ENCODE measurements around the gene GSTO2. TPM values are rescaled to one million over a fixed set of nuclear protein-coding genes. Genes with fewer than 3 reads are reported as not detected.

GSTO2 gene
- total RNA-seq, 1 experiment from 2014 or later, result 25.7 TPM

DNA sequence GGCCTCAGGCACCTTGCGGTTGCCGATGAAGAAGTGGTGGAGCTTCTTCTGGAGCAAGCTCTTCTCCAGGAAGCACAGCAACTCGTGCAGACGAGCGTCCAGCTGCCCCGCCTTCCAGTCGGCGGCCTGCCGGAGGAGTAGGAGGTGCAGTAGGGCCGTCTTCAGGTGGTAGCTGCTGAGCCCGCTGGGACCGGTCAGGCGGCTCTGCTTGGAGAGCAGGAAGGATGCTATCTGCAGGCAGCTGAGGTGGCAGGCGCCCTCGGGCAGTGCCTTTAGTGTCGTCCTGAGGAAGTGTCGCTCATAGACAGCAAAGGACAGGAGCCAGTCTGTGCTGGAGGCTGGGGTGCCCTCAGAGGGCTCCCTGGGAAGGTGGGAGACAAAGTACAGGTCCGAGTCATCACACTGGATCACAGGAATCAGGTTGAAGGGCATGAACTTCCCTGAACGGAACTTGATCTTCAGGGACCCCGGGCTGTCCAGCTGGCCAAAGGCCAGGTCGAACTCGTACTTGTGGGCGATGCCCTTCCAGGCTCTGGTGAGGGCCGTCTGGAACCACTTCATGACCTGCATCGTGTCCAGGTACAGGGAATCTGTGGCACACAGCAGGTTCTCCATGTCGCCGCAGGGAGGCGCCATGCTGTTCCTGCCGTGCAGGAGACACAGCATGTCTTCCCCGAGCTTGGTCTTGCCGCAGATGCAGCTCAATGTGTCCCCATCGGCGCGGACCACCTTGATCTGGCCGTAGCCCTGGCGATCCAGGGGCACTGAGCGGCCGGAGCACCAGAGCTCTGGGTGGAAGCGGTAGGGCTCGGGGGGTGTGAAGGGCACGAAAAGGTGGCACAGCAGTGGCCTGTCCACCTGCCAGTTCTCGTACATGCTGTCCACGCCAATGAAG is 45.9 kb downstream of the GSTO2 start:
- BruUV-seq (replicated peaks), result no TSS peak
- intact Hi-C loops (cut with micrococcal nuclease; ENCODE audit: unreplicated experiment), result no loop called here
- H3K27ac Mint-ChIP-seq (ENCODE audit: unreplicated experiment), result no peak overlapping the region
- H3K36me3 Mint-ChIP-seq (ENCODE audit: insufficient read depth, unreplicated experiment), result no peaks in the 10 kb centered on the region
- H3K4me1 Mint-ChIP-seq (ENCODE audit: low read depth, unreplicated experiment), result peaks cover 11% of the 10 kb centered on the region
- CTCF ChIA-PET, result no interaction called here
- no peak for TF ChIP-seq CTCF (IDR thresholded peaks at IDR 0.05; ENCODE audit: unreplicated experiment)
- H3K27me3 Mint-ChIP-seq (ENCODE audit: unreplicated experiment), result peaks cover 15% of the 10 kb centered on the region
- no peak for DNase-seq
- no peaks in the 10 kb centered on the region for H3K9me3 Mint-ChIP-seq (ENCODE audit: low read depth, unreplicated experiment)
- H3K4me3 Mint-ChIP-seq (ENCODE audit: low read depth, unreplicated experiment), result no peak overlapping the region

- Mint-ChIP-seq H3K4me3 (ENCODE audit: low read depth, unreplicated experiment) (no peak overlapping the region), H3K27ac (ENCODE audit: unreplicated experiment) (no peak overlapping the region), H3K9me3 (ENCODE audit: low read depth, unreplicated experiment) (no peaks in the 10 kb centered on the region), H3K36me3 (ENCODE audit: insufficient read depth, unreplicated experiment) (no peaks in the 10 kb centered on the region), H3K4me1 (ENCODE audit: low read depth, unreplicated experiment) (peaks cover 11% of the 10 kb centered on the region), H3K27me3 (ENCODE audit: unreplicated experiment) (peaks cover 15% of the 10 kb centered on the region)
- TF ChIP-seq CTCF (IDR thresholded peaks at IDR 0.05; ENCODE audit: unreplicated experiment), result no peak
- CTCF ChIA-PET, result no interaction called here
- intact Hi-C loops (cut with micrococcal nuclease; ENCODE audit: unreplicated experiment), result no loop called here
- BruUV-seq (replicated peaks), result no TSS peak
- no peak for DNase-seq
Measured at GRCh38 chr10:104315486-104315921, 46.5 kb downstream of the GSTO2 start.

GRCh38 chr10:104316321-104317099 is 47.5 kb downstream of the GSTO2 start:
- no peaks in the 10 kb centered on the region for H3K9me3 Mint-ChIP-seq (ENCODE audit: low read depth, unreplicated experiment)
- H3K36me3 Mint-ChIP-seq (ENCODE audit: insufficient read depth, unreplicated experiment), result no peaks in the 10 kb centered on the region
- peaks cover 11% of the 10 kb centered on the region for H3K4me1 Mint-ChIP-seq (ENCODE audit: low read depth, unreplicated experiment)
- no peak overlapping the region for H3K27ac Mint-ChIP-seq (ENCODE audit: unreplicated experiment)
- DNase-seq, result no peak
- H3K4me3 Mint-ChIP-seq (ENCODE audit: low read depth, unreplicated experiment), result no peak overlapping the region
- H3K27me3 Mint-ChIP-seq (ENCODE audit: unreplicated experiment), result peaks cover 15% of the 10 kb centered on the region
- CTCF ChIA-PET, result no interaction called here
- intact Hi-C loops (cut with micrococcal nuclease; ENCODE audit: unreplicated experiment), result no loop called here
- no TSS peak for BruUV-seq (replicated peaks)
- TF ChIP-seq CTCF (IDR thresholded peaks at IDR 0.05; ENCODE audit: unreplicated experiment), result no peak

DNA sequence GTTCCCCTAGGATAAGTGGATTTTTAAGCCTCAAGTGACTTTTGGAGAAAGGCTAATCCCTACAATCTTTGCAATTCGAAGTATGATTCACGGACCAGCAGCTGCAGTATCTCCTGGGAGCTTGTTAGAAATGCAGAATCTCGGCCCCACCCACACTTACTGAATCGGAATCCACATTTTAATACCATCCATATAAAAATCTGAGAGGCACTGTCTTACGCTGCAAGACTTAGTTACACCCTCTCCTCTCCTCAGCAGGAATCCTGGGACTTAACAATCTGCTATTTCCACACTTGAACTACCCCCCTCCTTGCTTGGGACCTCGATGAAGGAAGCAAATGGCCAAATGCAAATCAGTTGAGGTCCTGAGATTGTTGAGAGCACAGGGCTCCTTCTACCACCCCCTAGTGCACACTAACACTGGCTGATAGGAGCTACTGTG is 48.3 kb downstream of the GSTO2 start:
- no peaks in the 10 kb centered on the region for H3K36me3 Mint-ChIP-seq (ENCODE audit: insufficient read depth, unreplicated experiment)
- H3K4me1 Mint-ChIP-seq (ENCODE audit: low read depth, unreplicated experiment), result peaks cover 11% of the 10 kb centered on the region
- CTCF ChIA-PET, result no interaction called here
- H3K27ac Mint-ChIP-seq (ENCODE audit: unreplicated experiment), result no peak overlapping the region
- no TSS peak for BruUV-seq (replicated peaks)
- peaks cover 15% of the 10 kb centered on the region for H3K27me3 Mint-ChIP-seq (ENCODE audit: unreplicated experiment)
- intact Hi-C loops (cut with micrococcal nuclease; ENCODE audit: unreplicated experiment), result no loop called here
- no peaks in the 10 kb centered on the region for H3K9me3 Mint-ChIP-seq (ENCODE audit: low read depth, unreplicated experiment)
- H3K4me3 Mint-ChIP-seq (ENCODE audit: low read depth, unreplicated experiment), result no peak overlapping the region
- TF ChIP-seq CTCF (IDR thresholded peaks at IDR 0.05; ENCODE audit: unreplicated experiment), result no peak
- DNase-seq, result no peak
